ENCODE results near the gene RASSF4.

RASSF4 gene

GRCh38 chr10:44976352-44977198 lies 17.0 kb downstream of the RASSF4 start:
- DNase-seq (ENCODE audit: low spot score), result no peak

- DNase-seq (ENCODE audit: low spot score), result no peak
Measured at GRCh38 chr10:44977287-44978212, 17.9 kb downstream of the RASSF4 start.

DNA sequence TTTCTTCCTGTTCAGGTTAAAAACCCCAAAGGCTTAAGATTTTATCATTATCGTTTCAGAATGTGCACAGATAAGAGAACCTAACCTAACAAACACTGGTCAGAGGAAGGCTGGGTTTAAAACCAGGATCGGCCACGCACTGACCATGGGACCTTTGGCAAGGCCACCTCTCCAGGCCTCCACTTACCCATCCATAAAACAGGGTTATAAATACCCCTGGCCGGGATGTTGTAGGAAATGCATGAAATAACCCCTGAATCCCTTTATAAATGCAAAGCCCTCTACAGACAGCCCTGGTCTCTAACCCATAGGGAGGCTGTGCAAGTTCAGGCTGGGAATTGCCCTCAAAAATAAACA lies 18.6 kb downstream of the RASSF4 start:
- no peak for DNase-seq (ENCODE audit: low spot score)

GRCh38 chr10:44978570-44979280 lies 19.1 kb downstream of the RASSF4 start, which contains the start of gene DEPP1:
TSS of gene DEPP1 (minus strand) at chr10:44978809. CDS start at chr10:44978030, 779 bp downstream.
- peak; percentile 61 for DNase-seq (ENCODE audit: low spot score)

GRCh38 chr10:44979281-44980191 lies 19.9 kb downstream of the RASSF4 start:
- DNase-seq (ENCODE audit: low spot score), result no peak

GRCh38 chr10:44980309-44981171 lies 20.9 kb downstream of the RASSF4 start:
- no peak for DNase-seq (ENCODE audit: low spot score)

GRCh38 chr10:44981172-44982113 lies 21.8 kb downstream of the RASSF4 start:
- no peak for DNase-seq (ENCODE audit: low spot score)

GRCh38 chr10:44982114-44982460 lies 22.5 kb downstream of the RASSF4 start:
- DNase-seq (ENCODE audit: low spot score), result no peak

DNA sequence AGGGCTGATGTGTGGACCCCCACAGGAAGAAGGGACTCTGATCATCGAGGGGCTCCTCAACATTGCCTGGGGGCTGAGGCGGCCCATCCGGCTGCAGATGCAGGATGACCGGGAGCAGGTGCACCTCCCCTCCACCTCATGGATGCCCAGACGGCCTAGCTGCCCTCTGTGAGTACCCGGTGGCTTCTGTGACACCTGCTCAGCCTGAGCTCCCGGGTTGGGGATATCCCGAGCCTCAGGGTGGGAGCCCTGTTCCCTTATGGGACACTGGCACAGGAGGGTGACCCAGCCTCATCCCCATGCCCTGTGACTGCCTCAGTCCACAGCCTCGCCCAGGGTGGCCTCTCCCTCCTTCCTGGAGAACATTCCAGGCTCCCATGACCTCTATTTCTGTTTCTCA lies 22.9 kb downstream of the RASSF4 start:
- no peak for DNase-seq (ENCODE audit: low spot score)

- no peak for DNase-seq (ENCODE audit: low spot score)
Measured at GRCh38 chr10:44983066-44983894, 23.7 kb downstream of the RASSF4 start.

DNA sequence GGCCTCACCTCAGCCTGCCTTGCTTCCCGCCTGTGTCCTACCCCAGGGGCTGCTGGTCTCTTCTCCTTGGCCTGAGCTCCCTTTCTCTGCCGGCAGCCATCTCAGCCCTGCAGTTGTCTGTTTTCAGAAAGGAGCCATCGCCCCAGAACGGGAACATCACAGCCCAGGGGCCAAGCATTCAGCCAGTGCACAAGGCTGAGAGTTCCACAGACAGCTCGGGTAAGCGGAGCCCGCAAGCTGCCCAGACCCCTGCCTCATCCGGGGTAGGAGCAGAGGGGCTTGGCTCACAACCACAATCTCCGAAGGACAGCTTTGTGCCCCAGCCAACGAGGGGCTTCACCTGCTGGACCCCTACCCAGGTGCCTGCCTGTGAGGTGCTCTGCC lies 24.3 kb downstream of the RASSF4 start:
- no peak for DNase-seq (ENCODE audit: low spot score)

DNA sequence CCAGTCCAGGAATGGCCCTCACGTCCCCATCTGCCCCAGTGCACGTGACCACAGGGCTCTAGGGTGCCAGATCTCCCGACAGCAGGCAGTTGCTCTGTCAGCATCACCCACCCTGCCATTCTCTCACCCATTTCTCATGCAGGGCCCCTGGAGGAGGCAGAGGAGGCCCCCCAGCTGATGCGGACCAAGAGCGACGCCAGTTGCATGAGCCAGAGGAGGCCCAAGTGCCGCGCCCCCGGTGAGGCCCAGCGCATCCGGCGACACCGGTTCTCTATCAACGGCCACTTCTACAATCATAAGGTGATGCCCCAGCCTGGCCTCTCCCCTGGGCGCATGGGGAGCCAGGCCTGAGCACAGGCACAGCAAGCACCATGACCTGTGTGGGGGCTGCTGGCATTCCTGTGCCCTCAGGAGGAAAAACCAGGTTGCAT lies 25.1 kb downstream of the RASSF4 start:
- DNase-seq (ENCODE audit: low spot score), result no peak

- no peak for DNase-seq (ENCODE audit: low spot score)
Measured at GRCh38 chr10:44985175-44985681, 25.6 kb downstream of the RASSF4 start.

- DNase-seq (ENCODE audit: low spot score), result no peak
Measured at GRCh38 chr10:44986179-44986578, 26.6 kb downstream of the RASSF4 start.

DNA sequence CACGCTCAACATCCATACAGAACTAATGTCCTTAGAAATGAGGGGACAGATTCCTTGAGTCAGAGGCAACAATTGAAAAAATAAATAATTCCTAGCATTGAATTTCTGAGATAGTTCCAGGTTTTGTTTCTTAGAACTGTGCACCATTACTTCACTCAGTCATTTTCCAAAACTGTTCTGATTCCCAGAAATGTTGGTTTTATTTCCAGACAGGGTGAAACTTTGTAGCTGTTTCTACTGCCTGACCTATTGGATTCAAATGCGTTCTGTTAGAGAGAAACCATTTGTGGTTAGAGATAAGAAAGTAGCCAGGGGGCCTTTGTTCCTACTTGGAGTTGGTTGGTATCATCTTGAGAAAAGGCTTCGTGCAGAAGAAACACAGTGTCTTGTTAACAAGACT lies 27.1 kb downstream of the RASSF4 start:
- DNase-seq (ENCODE audit: low spot score), result no peak

DNA sequence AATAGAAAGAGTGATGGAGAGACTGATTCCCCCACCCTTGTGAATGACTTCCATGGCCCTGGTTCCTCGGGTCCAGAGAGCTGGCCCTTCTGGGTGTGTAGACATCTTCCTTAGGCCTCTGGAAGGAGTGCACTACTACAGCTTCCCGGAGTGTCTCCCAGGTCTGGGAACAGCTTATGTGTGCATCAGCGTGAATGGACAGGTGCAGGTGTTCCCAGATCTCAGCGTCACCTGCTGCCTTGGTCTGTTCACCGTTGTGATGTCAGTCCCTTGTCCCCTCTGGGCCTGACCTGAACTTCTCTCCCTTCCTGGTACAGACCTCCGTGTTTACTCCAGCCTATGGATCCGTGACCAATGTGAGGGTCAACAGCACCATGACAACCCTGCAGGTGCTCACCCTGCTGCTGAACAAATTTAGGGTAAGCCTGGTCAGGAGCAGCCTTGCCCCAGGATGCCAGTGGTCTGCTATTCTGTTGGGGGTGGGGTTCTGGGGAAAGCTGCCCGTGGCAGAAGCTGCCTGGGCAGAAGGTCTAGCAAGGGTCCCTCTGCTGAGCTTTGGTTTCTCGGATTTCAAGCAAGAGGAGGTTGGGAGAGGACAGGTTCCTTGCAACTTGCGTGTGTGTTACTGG lies 29.5 kb downstream of the RASSF4 start:
- no peak for DNase-seq (ENCODE audit: low spot score)

DNA sequence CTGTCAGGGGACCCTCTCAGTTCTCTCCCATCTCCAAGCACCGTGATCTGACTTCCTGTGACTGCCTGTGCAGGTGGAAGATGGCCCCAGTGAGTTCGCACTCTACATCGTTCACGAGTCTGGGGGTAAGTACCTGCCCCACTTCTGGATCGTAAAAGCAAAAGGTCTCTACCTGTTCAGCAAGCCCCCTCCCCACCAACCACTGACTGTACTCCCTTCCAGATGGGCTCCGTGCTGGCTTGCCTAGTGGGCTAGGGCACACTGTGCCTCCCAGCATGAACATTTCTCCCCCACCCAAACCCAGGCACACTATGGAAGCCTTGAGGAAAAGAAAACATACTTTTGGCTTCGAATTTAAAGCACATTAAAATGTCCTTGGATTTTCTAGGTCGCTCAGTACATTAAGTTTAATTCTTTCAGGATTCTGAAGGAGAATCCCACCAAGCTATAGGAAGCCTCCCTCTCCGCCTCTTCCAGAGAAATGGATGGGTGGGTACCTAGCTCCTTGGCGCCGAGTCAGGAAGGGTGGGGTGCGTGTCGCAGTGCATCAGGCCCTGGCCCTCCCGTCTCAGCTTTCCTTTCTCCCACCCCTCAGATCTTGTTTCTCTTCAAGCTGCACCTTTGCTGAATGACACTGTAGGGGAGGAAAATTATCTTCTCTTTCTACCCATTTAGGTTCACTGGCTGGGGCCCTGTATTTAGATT lies 30.1 kb downstream of the RASSF4 start:
- no peak for DNase-seq (ENCODE audit: low spot score)
